Posterior vena cava (tissue), 2 donors: ENCODE results near the gene REX1BD. TPM values are rescaled to one million over a fixed set of nuclear protein-coding genes. Genes with fewer than 3 reads are reported as not detected.
"Not testable (repeated sequence)": the region's sequence is repeated elsewhere in the genome, so short reads cannot be mapped to it uniquely, and the experiment has no call there.

Source experiments
- DNase-seq: peaks from one replicate; pipeline ENCODE4 v3.0.0-alpha.2; 2020; ENCODE audit warnings: low spot score
- intact Hi-C, 2 donors: fragments of 100-400 bp; cut with DNase I; formaldehyde crosslinking; loops; one replicate each; pipeline versions ENCODE4 v1.14.1 to v1.14.2; 2022 to 2023
- total RNA-seq, 2 donors: library from RNA; stranded (reverse); fragmentation: NEBNext Ultra II Directional; extraction: Animal tissue kit (Norgen Biotek cat#: 25700); gene quantifications; one replicate each; pipeline ENCODE4 v1.2.1, GENCODE V29; 2021
- donor health status: DM: yes; HTN: yes; CAD: no.
- donor health status: DM: yes; HTN: yes; CAD: no.

The REX1BD gene
- total RNA-seq, 2 donors from 2014 or later = 38.0 to 48.1 TPM

- no peak for DNase-seq
- intact Hi-C loops = loop anchor here in 1 of 2 donors (10.0 kb wide), 1 partner anchor 249 kb away; no protein-coding TSS in a partner anchor
These were observed 6.9 kb downstream of the REX1BD start for GRCh38 chr19:18595475-18595874.

- DNase-seq = peak; percentile 90
- intact Hi-C loops = loop anchor here in 1 of 2 donors (10.0 kb wide), 1 partner anchor 248 kb away; no protein-coding TSS in a partner anchor
These were observed 8.2 kb downstream of the REX1BD start for GRCh38 chr19:18596752-18597157.

GRCh38 chr19:18597809-18598660, 9.4 kb downstream of the REX1BD start:
- intact Hi-C loops = loop anchor here in 1 of 2 donors (10.0 kb wide), 1 partner anchor 247 kb away; no protein-coding TSS in a partner anchor
- DNase-seq = no peak

- DNase-seq = no peak
- intact Hi-C loops = loop anchor here in 1 of 2 donors (10.0 kb wide), 1 partner anchor 245 kb away; no protein-coding TSS in a partner anchor
These were observed 10.9 kb downstream of the REX1BD start for GRCh38 chr19:18599485-18599884.

GRCh38 chr19:18600692-18601397, 12.2 kb downstream of the REX1BD start:
- DNase-seq = not testable (repeated sequence)
- intact Hi-C loops = loop anchor here in 1 of 2 donors (10.0 kb wide), 1 partner anchor 74 kb away; no protein-coding TSS in a partner anchor

- DNase-seq = no peak
- intact Hi-C loops = loop anchor here in 1 of 2 donors (10.0 kb wide), 1 partner anchor 73 kb away; no protein-coding TSS in a partner anchor
These were observed 13.3 kb downstream of the REX1BD start for GRCh38 chr19:18601875-18602274.

GRCh38 chr19:18603255-18603957, 14.8 kb downstream of the REX1BD start:
- DNase-seq = no peak
- intact Hi-C loops = loop anchor here in 1 of 2 donors (10.0 kb wide), 1 partner anchor 71 kb away; no protein-coding TSS in a partner anchor

GRCh38 chr19:18603958-18604819, 15.6 kb downstream of the REX1BD start:
- intact Hi-C loops = loop anchor here in 1 of 2 donors (10.0 kb wide), 1 partner anchor 71 kb away; no protein-coding TSS in a partner anchor

GRCh38 chr19:18604820-18605159, 16.2 kb downstream of the REX1BD start:
- DNase-seq = no peak
- intact Hi-C loops = loop anchor here in 1 of 2 donors (10.0 kb wide), 1 partner anchor 70 kb away; no protein-coding TSS in a partner anchor

More at GRCh38 chr19:18603958-18604819, 15.6 kb downstream of the REX1BD start:
- DNase-seq = no peak

- no peak for DNase-seq
- intact Hi-C loops = loop anchor here in 1 of 2 donors (10.0 kb wide), 1 partner anchor 70 kb away; no protein-coding TSS in a partner anchor
These were observed 16.6 kb downstream of the REX1BD start for GRCh38 chr19:18605196-18605545.

GRCh38 chr19:18605546-18606280, 17.1 kb downstream of the REX1BD start:
- DNase-seq = no peak
- intact Hi-C loops = loop anchor here in 1 of 2 donors (10.0 kb wide), 1 partner anchor 69 kb away; no protein-coding TSS in a partner anchor

- intact Hi-C loops = loop anchor here in 1 of 2 donors (10.0 kb wide), 1 partner anchor 68 kb away; no protein-coding TSS in a partner anchor
- no peak for DNase-seq
These were observed 18.0 kb downstream of the REX1BD start, which contains the start of gene CRLF1 for GRCh38 chr19:18606281-18607225. Gene CRLF1, minus strand, starts transcription at chr19:18606799. Its CDS starts 143 bp downstream, at chr19:18606656.

- intact Hi-C loops = loop anchor here in 1 of 2 donors (10.0 kb wide), 1 partner anchor 67 kb away; no protein-coding TSS in a partner anchor
- no peak for DNase-seq
These were observed 18.9 kb downstream of the REX1BD start for GRCh38 chr19:18607226-18608101.

GRCh38 chr19:18608102-18608804, 19.7 kb downstream of the REX1BD start:
- no peak for DNase-seq
- intact Hi-C loops = loop anchor here in 1 of 2 donors (10.0 kb wide), 1 partner anchor 67 kb away; no protein-coding TSS in a partner anchor
